Measurements from ENCODE around the gene ARHGAP21. TPM values are rescaled to one million over a fixed set of nuclear protein-coding genes. Genes with fewer than 3 reads are reported as not detected.

ARHGAP21 gene
- total RNA-seq, 1 donor from 2014 or later: 108 TPM

DNA sequence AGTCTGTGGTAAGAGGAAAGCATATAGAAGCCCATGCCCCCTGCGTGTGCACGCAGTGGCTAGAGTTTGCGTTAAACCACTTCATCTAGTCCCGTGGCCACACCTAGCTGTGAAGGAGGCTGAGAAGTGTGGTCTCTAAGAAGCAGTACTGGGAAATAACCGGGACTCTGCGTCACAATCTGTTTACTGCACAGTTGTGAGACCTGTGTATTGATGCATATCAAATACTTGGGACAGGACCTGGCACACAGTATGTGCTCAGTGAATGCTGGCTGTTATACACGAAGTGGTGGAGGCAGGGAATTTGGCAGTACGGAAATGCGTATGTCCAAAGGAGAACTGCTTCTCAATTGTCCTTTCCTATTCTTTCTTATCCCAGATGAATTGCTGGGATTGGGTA, 149.5 kb downstream of the ARHGAP21 start:
- TF ChIP-seq, protein P1, sequence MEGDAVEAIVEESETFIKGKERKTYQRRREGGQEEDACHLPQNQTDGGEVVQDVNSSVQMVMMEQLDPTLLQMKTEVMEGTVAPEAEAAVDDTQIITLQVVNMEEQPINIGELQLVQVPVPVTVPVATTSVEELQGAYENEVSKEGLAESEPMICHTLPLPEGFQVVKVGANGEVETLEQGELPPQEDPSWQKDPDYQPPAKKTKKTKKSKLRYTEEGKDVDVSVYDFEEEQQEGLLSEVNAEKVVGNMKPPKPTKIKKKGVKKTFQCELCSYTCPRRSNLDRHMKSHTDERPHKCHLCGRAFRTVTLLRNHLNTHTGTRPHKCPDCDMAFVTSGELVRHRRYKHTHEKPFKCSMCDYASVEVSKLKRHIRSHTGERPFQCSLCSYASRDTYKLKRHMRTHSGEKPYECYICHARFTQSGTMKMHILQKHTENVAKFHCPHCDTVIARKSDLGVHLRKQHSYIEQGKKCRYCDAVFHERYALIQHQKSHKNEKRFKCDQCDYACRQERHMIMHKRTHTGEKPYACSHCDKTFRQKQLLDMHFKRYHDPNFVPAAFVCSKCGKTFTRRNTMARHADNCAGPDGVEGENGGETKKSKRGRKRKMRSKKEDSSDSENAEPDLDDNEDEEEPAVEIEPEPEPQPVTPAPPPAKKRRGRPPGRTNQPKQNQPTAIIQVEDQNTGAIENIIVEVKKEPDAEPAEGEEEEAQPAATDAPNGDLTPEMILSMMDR (IDR thresholded peaks at IDR 0.05): no peak
- no peaks in the 10 kb centered on the region for H3K9me3 Mint-ChIP-seq (ENCODE audit: low read depth)
- no peak overlapping the region for H3K4me3 Mint-ChIP-seq (ENCODE audit: unreplicated experiment)
- H3K27ac Mint-ChIP-seq (ENCODE audit: unreplicated experiment): no peak overlapping the region
- H3K36me3 Mint-ChIP-seq (ENCODE audit: low read depth): peaks cover 3% of the 10 kb centered on the region
- no peaks in the 10 kb centered on the region for H3K27me3 Mint-ChIP-seq (ENCODE audit: low read depth)
- no peak for DNase-seq (ENCODE audit: low spot score)
- peaks cover 5% of the 10 kb centered on the region for H3K4me1 Mint-ChIP-seq (ENCODE audit: low read depth)

DNA sequence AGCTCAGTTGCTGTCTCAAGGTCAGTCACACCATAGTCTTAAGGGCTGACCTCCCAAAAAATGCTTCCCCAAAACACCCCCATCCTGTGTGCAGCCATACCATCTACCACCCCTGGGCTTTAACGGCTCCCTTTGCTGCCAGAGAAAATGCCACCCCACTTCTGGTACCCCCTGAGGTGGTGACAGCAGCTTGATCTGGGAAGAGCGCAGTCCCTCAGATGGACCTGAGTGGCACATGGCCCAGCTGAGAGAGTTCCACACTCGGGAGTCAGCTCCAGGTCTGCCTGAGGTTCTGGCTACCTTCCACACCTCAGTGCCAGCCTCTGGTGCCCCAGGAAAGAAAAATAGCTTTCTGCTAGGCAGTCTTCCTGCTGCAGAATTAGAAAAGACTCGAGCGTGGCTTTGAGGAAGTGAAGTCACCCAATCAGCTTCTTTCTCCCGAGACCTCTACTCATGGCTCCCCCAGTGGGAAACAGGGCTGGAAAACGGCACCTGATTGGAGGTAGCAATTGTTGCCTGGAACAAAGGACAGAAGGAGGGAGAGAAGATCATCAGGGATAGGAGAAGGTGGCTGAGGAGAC, 151.7 kb downstream of the ARHGAP21 start:
- Mint-ChIP-seq H3K4me3 (ENCODE audit: unreplicated experiment) (no peak overlapping the region), H3K4me1 (ENCODE audit: low read depth) (peaks cover 5% of the 10 kb centered on the region), H3K27ac (ENCODE audit: unreplicated experiment) (no peak overlapping the region), H3K27me3 (ENCODE audit: low read depth) (no peaks in the 10 kb centered on the region), H3K9me3 (ENCODE audit: low read depth) (no peaks in the 10 kb centered on the region), H3K36me3 (ENCODE audit: low read depth) (no peaks in the 10 kb centered on the region)
- DNase-seq (ENCODE audit: low spot score): no peak
- TF ChIP-seq, protein P1 (IDR thresholded peaks at IDR 0.05): no peak

DNA sequence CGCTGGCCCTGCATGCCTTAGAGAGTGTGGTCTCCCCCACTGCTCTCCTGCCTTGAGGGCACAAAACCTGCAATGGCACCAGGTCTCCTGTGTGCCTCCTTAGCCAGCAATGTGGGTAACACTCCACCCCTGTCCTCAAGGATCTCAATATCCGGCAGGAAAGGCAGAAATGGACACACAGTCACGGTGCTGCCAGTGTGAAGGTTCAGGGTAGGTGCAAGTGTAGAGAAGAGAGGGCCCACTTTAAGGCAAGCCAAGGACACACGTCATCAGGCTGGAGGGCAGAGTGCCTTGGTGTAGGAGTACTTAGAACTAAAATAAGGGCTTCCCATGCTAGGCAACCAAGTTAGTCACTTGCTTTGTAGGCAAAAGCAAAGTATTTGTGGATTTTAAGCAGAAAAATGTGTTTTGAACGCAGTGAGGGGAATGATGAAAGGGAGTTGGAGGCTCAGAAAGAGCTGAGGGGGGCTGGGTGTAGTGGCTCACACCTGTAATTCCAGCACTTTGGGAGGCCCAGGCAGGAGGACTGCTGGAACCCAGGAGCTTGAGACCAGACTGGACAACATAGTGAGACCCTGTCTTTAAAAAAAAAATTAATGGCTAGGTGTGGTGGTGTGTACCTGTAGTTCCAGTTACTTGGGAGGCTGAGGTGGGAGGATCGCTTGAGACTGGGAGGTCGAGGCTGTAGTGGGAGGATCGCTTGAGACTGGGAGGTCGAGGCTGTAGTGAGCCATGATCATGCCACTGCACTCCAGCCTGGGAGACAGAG, 152.8 kb downstream of the ARHGAP21 start:
- H3K4me1 Mint-ChIP-seq (ENCODE audit: low read depth): peaks cover 5% of the 10 kb centered on the region
- TF ChIP-seq, protein P1 (IDR thresholded peaks at IDR 0.05): no peak
- no peak for DNase-seq (ENCODE audit: low spot score)
- H3K36me3 Mint-ChIP-seq (ENCODE audit: low read depth): no peaks in the 10 kb centered on the region
- H3K9me3 Mint-ChIP-seq (ENCODE audit: low read depth): no peaks in the 10 kb centered on the region
- H3K4me3 Mint-ChIP-seq (ENCODE audit: unreplicated experiment): no peak overlapping the region
- no peak overlapping the region for H3K27ac Mint-ChIP-seq (ENCODE audit: unreplicated experiment)
- no peaks in the 10 kb centered on the region for H3K27me3 Mint-ChIP-seq (ENCODE audit: low read depth)

DNA sequence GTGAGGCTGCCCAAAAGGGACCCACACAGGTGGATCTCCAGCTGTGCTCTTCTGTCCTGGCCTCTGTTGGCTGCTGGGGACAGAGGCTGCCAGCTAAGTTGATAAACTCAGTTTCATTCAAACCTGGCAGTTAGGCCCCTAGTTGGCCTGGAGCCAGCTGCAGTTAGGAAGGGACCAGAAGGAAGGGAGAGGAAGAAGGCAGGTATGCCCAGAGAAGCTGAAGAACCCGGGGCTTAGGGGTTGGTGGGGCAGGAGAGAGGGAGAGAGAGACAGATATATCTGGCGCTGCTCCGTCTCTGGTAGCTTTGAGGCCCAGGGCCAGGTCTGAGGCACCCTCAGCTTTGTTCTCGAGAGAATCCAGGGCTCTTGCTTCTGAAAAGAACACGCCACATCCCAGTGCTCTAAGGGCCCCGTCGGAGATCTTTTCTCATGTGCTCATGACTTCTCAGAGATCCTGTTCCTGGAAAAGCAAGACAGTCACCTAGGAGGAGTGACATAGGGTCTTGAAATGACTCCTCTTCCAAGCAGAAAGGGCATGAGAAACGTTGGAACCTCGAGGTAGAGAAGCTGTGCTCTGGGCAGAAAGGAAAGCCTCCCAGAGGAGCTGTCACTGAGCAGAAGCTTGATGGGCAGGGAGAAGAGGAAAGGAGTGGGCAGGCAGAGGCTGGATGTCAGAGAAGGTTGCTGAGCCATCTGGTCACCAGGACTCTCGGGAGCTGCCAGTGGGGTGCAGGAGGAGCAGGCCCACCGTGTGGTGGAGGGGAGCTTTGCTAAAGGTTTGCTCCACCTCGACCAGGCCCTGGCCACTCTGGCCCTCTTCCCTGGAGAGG, 153.6 kb downstream of the ARHGAP21 start:
- DNase-seq (ENCODE audit: low spot score): no peak
- no peak overlapping the region for H3K27ac Mint-ChIP-seq (ENCODE audit: unreplicated experiment)
- H3K4me1 Mint-ChIP-seq (ENCODE audit: low read depth): no peaks in the 10 kb centered on the region
- H3K4me3 Mint-ChIP-seq (ENCODE audit: unreplicated experiment): no peak overlapping the region
- peaks cover 3% of the 10 kb centered on the region for H3K9me3 Mint-ChIP-seq (ENCODE audit: low read depth)
- TF ChIP-seq, protein P1 (IDR thresholded peaks at IDR 0.05): no peak
- H3K36me3 Mint-ChIP-seq (ENCODE audit: low read depth): no peaks in the 10 kb centered on the region
- H3K27me3 Mint-ChIP-seq (ENCODE audit: low read depth): no peaks in the 10 kb centered on the region

DNA sequence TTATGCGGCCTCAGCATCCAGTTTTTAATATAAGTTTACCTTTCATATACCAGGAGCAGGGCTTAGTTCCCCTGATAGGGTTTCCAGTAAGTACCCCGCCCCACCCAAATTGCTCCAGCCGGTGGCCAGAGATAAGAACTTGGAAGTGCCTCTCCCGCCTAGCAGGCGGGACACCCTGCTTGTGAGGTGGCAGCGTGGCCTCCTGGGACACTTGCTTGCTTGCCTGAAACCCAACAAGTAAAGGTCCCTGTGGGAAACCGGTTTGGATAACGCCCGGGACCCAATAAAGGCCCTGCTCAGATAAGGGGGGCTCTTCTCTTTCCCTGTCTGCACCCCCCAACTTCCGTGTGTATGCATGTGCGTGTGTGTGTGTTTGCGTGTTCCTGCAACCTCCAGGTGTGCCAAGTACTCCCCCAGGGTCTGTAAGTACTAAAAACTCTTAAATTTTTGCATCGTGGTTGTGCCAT, 154.3 kb downstream of the ARHGAP21 start:
- H3K27me3 Mint-ChIP-seq (ENCODE audit: low read depth): peaks cover 2% of the 10 kb centered on the region
- DNase-seq (ENCODE audit: low spot score): no peak
- TF ChIP-seq, protein P1 (IDR thresholded peaks at IDR 0.05): no peak
- peaks cover 3% of the 10 kb centered on the region for H3K9me3 Mint-ChIP-seq (ENCODE audit: low read depth)
- no peaks in the 10 kb centered on the region for H3K36me3 Mint-ChIP-seq (ENCODE audit: low read depth)
- H3K4me3 Mint-ChIP-seq (ENCODE audit: unreplicated experiment): no peak overlapping the region
- no peaks in the 10 kb centered on the region for H3K4me1 Mint-ChIP-seq (ENCODE audit: low read depth)
- H3K27ac Mint-ChIP-seq (ENCODE audit: unreplicated experiment): no peak overlapping the region
